Measurements from ENCODE around the gene MFRP. TPM values are rescaled to one million over a fixed set of nuclear protein-coding genes. Genes with fewer than 3 reads are reported as not detected.
A peak's percentile ranks its signal among the peaks of the same experiment; 100 is the strongest.

The MFRP gene
- total and polyA plus RNA-seq, 9 of the 15 experiments (the other 6 are each of a cell fraction or from before 2014, with no cell fraction given): not detected

DNA sequence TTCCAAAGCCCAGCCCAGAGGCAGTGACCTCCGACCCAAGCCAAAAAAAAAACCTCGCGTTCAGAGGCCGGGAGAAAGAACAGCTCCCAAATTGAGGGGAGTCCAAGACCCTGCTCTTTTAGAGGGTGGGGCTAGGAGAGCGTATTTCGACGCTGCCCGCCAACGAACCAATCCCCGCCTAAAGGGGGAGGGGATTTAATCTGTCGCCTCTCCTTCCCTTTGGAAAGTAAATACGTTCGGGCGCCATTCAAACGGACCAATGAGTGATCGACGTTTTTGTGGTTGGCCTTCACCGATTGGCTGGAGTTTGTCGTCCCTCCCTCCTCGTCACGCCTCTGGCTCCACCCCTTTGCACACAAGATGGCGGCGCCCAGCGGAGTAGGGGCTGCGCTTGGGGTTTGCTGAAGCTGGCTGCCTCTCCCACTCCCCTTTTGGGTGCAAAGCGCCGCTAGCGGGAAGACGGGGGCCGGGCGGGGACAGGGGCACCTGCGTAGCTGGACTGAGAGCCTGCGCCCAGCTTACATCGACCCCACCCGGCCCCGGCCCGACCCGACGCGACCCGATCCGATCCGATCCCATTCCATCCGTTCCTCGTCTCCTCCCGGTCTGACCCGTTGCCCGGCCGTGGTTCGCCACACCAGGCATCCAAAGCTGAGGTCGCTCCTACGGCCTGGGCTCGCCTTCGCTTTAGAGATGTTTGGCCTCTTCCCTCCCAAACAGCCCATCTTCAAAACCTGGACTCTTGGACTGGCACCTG is 12.2 kb downstream of the MFRP start, which contains the start of gene RNF26 (continued):
- TF ChIP-seq, protein P1, sequence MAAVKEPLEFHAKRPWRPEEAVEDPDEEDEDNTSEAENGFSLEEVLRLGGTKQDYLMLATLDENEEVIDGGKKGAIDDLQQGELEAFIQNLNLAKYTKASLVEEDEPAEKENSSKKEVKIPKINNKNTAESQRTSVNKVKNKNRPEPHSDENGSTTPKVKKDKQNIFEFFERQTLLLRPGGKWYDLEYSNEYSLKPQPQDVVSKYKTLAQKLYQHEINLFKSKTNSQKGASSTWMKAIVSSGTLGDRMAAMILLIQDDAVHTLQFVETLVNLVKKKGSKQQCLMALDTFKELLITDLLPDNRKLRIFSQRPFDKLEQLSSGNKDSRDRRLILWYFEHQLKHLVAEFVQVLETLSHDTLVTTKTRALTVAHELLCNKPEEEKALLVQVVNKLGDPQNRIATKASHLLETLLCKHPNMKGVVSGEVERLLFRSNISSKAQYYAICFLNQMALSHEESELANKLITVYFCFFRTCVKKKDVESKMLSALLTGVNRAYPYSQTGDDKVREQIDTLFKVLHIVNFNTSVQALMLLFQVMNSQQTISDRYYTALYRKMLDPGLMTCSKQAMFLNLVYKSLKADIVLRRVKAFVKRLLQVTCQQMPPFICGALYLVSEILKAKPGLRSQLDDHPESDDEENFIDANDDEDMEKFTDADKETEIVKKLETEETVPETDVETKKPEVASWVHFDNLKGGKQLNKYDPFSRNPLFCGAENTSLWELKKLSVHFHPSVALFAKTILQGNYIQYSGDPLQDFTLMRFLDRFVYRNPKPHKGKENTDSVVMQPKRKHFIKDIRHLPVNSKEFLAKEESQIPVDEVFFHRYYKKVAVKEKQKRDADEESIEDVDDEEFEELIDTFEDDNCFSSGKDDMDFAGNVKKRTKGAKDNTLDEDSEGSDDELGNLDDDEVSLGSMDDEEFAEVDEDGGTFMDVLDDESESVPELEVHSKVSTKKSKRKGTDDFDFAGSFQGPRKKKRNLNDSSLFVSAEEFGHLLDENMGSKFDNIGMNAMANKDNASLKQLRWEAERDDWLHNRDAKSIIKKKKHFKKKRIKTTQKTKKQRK (IDR thresholded peaks at IDR 0.05; ENCODE audit: borderline replicate concordance, low read depth, low read length): no peak
- TF ChIP-seq, protein P2, sequence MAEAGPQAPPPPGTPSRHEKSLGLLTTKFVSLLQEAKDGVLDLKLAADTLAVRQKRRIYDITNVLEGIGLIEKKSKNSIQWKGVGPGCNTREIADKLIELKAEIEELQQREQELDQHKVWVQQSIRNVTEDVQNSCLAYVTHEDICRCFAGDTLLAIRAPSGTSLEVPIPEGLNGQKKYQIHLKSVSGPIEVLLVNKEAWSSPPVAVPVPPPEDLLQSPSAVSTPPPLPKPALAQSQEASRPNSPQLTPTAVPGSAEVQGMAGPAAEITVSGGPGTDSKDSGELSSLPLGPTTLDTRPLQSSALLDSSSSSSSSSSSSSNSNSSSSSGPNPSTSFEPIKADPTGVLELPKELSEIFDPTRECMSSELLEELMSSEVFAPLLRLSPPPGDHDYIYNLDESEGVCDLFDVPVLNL (CRISPR knock-in tag; IDR thresholded peaks at IDR 0.05; ENCODE audit: low read depth): peak; percentile 87
- TF ChIP-seq POLR2AphosphoS5 (IDR thresholded peaks at IDR 0.05; ENCODE audit: control insufficient read depth, insufficient read depth, low read depth, low read length) (peak; percentile 90), SAFB (IDR thresholded peaks at IDR 0.05; ENCODE audit: borderline replicate concordance, low read depth, low read length) (no peak), POLR2AphosphoS2 (IDR thresholded peaks at IDR 0.05; ENCODE audit: low read length) (no peak), GATA2 (CRISPR knock-in tag; IDR thresholded peaks at IDR 0.05) (no peak), ZNF347 (CRISPR knock-in tag; IDR thresholded peaks at IDR 0.05; ENCODE audit: low read depth) (no peak), ZNF445 (CRISPR knock-in tag; IDR thresholded peaks at IDR 0.05; ENCODE audit: low read depth) (no peak), BRD4 (IDR thresholded peaks at IDR 0.05) (peak; percentile 74; the same call in 1 of the 2 replicates), NRF1 (conservative IDR thresholded peaks at IDR 0.05 in 1 of 2, IDR thresholded peaks at IDR 0.05 in 1 of 2) (peak; percentile 19 to 42; a peak in 2 of 4 replicates)
- TF ChIP-seq, protein P3, sequence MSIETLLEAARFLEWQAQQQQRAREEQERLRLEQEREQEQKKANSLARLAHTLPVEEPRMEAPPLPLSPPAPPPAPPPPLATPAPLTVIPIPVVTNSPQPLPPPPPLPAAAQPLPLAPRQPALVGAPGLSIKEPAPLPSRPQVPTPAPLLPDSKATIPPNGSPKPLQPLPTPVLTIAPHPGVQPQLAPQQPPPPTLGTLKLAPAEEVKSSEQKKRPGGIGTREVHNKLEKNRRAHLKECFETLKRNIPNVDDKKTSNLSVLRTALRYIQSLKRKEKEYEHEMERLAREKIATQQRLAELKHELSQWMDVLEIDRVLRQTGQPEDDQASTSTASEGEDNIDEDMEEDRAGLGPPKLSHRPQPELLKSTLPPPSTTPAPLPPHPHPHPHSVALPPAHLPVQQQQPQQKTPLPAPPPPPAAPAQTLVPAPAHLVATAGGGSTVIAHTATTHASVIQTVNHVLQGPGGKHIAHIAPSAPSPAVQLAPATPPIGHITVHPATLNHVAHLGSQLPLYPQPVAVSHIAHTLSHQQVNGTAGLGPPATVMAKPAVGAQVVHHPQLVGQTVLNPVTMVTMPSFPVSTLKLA (conservative IDR thresholded peaks at IDR 0.05): peak in 1 of 2 experiments; percentile 67; a peak in 2 of 4 replicates
- TF ChIP-seq, protein P4, sequence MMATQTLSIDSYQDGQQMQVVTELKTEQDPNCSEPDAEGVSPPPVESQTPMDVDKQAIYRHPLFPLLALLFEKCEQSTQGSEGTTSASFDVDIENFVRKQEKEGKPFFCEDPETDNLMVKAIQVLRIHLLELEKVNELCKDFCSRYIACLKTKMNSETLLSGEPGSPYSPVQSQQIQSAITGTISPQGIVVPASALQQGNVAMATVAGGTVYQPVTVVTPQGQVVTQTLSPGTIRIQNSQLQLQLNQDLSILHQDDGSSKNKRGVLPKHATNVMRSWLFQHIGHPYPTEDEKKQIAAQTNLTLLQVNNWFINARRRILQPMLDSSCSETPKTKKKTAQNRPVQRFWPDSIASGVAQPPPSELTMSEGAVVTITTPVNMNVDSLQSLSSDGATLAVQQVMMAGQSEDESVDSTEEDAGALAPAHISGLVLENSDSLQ (IDR thresholded peaks at IDR 0.05): peak; percentile 81
- TF ChIP-seq, protein P5, sequence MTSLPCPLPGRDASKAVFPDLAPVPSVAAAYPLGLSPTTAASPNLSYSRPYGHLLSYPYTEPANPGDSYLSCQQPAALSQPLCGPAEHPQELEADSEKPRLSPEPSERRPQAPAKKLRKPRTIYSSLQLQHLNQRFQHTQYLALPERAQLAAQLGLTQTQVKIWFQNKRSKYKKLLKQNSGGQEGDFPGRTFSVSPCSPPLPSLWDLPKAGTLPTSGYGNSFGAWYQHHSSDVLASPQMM (CRISPR knock-in tag; IDR thresholded peaks at IDR 0.05): no peak
- TF ChIP-seq, protein P6, sequence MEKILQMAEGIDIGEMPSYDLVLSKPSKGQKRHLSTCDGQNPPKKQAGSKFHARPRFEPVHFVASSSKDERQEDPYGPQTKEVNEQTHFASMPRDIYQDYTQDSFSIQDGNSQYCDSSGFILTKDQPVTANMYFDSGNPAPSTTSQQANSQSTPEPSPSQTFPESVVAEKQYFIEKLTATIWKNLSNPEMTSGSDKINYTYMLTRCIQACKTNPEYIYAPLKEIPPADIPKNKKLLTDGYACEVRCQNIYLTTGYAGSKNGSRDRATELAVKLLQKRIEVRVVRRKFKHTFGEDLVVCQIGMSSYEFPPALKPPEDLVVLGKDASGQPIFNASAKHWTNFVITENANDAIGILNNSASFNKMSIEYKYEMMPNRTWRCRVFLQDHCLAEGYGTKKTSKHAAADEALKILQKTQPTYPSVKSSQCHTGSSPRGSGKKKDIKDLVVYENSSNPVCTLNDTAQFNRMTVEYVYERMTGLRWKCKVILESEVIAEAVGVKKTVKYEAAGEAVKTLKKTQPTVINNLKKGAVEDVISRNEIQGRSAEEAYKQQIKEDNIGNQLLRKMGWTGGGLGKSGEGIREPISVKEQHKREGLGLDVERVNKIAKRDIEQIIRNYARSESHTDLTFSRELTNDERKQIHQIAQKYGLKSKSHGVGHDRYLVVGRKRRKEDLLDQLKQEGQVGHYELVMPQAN (IDR thresholded peaks at IDR 0.05; ENCODE audit: borderline replicate concordance): peak; percentile 77

Data from K562 (cell line).